NCI-H1092 treated with DMSO at 0.1 percent for 48 hours (cell line): ENCODE results near the gene ZNF846.
A peak's percentile ranks its signal among the peaks of the same experiment; 100 is the strongest.
"Not testable (repeated sequence)": the region's sequence is repeated elsewhere in the genome, so short reads cannot be mapped to it uniquely, and the experiment has no call there.

Experiments
- DNase-seq: peaks from one replicate; lab custom pipeline; 2025; lab: John Stamatoyannopoulos, UW

The ZNF846 gene

DNA sequence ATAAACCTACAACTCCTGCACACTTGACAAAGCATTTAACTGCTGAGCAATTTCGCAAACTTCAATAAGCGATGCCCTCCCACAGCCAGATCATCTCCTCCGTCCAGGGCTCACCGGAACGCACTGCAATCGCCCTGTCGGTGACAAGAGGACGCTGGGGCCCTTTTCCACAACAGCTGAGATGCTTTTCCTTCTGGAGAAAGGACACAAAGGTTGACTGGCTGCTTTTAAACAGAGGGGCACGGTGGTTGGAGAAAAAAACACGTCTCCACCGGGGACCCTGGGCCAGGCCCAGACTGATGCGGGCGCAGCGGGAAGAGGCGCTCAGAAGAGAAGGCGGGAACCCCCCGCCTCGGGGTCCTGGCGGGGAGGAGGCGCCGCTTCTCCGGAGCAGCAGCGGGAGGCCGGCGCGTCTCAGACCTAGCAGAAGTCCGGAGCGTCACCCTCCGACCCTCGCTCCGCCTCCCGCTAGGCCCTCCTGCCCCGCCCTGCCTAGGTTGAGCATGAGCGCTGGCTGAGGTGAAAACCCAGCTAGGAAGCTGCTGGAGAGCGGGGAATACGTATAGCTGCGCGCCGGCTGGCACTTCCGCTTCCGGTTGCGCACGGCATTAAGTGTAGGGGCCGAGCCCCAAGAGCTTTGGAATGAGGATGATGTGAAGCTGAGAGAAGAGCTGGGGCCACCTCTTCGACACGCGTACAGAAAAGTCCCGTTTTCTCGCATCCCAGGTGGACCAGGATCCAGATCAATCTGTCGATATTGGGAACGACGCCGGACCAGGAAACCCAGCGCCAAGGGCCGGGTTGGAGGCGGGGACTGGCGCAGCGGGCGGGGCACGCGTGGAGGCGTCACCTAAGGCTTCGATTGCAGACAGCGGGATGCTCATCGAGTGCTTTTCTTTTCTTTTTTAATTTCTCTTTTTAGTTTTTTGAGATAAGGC, at the start of gene ZNF846:
Gene ZNF846 (minus strand): TSS at position 564 of the 938 bp plus-strand sequence. CDS start 3,788 bp downstream, outside the sequence.
- DNase-seq = peak; percentile 96

DNA sequence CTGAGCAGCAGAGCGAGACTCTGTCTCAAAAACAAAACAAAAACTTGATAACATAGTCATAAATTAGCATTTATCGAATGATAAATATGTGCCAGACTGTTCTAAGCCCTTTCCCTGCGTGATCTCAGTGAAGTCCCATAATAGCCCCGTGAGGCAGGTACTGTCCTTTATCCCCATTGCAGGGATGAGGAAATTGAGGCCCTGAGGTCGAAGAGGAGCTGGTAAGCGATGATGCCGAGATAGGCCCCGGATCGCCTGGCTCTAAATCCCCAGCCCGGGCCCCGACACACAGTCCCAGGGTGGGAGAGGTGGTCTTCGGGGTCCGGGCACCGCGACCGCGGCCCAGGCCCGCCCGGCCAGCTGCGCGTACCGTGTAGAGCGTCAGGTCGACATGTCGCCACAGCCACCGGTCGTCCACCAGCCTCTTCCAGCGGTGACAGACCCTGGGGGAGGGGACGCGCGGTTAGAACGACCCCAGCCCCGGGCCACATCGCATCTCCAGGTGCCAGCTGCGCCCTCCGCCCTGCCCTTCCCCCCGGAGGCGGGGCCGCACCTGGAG, 49.7 kb upstream of the ZNF846 start:
- DNase-seq = no peak

DNA sequence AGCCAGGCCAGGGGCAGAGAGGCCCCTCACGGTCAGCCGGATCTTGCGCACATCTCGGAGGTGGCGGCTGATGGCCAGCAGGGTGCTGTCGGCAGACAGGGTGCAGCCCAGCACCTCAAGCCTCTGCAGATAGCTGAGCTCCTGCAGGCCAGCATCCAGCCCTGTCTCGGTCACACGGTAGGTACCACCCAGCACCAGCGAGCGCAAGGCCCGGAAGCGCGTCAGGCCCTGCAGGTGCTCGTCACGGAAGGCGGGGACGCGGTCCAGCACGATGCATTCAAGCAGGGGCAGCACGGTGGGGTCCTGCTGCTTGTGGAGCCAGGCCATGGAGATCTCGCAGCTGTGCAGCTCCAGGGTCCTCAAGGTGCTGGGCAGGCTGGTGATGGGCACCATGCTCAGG, 42.6 kb upstream of the ZNF846 start:
- no peak for DNase-seq

DNA sequence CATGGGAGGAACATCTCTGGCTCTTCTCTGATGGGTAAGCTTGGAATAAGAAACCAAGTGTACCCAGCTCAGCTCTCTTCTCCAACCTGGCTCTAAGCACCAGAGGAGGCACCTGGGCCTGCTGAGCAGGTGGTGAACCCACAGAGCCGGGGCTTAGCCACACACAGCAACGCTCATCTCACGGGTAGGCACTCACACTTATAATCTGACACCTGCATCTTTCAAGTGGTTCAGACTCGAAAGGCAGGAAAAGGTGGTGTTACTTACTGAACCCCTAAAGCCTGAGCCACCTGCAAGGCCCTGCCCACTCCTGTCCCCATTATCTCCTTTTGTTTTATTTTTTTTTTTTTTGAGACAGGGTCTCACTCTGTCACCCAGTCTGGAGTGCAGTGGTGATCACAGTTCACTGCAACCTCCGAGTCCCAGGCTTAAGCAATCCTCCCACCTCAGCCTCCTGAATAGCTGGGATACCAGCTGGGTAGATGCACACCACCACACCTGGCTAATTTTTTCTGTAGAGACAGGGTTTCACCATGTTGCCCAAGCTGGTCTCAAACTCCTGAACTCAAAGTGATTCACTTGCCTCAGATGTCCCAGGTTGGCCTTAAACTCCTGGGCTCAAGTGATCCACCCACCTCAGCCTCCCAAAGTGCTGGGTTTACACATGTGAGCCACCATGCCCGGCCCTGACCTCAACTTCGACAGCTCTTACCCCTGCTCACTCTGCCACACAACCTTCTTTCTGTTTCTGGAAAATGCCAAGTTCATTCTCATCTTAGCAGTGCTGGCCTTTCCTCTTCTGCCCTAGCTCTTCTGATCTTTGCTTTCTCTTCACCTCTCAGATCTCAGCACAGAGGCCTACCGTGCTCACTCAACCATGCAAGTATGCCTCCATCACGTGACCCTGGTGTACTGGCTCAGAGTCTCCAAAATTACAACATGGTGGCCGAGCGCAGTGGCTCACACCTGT, 40.6 kb upstream of the ZNF846 start:
- no peak for DNase-seq

DNA sequence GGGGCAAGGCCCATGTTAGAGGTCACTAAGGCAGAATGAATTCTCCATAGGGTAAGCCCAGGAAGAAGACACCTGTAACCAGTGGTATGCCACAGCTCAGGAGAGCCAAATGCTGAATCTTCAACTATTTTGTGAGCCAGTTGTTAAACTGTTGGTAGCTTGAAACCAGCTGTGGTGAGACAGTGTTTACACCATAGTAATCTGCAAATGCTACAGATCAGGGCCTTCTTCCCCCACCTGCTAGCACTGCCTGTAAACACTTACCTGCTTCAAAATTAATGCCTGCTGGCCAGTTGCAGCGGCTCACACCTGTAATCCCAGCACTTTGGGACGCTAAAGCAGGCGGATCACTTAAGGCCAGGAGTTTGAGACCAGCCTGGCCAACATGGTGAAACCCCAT, 38.3 kb upstream of the ZNF846 start:
- DNase-seq = no peak

DNA sequence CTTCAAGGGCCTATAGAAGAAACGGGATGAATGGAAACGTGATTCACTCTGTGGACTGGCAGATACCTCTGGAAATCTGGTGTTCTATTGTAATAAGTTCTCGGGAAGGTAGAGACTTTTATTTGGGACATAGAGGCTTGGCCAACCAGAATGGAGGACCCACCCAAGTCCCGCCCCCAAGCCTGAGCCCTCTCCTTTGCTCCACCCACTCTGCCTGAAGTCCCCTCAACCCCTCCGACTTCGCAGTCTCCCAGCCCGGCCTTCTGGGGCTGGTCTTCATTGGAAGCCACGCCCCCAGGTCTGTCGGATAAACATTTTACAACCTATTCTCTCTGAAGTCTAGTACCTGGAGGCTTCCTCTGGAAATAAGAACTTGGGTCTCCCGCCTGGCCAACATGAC, 33.4 kb upstream of the ZNF846 start:
- no peak for DNase-seq

DNA sequence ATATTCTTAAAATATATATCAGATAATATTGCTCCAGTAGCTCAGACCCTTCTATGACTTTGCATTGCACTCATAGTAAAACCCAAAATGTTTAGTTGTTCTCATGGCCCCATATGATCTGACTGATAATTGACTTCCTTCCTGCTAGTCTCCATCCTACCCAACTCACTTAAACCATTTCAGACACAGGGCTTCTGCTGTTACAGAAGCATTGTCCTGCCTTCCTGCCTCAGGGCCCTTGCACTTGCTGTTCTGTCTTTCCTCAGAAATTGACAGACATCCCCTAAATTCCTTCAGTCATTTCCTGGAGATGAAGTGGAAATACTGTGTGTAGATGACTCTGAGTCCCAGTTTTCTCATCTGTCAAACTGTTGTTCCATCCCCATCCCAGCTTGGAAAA, 30.6 kb upstream of the ZNF846 start:
- DNase-seq = no peak

DNA sequence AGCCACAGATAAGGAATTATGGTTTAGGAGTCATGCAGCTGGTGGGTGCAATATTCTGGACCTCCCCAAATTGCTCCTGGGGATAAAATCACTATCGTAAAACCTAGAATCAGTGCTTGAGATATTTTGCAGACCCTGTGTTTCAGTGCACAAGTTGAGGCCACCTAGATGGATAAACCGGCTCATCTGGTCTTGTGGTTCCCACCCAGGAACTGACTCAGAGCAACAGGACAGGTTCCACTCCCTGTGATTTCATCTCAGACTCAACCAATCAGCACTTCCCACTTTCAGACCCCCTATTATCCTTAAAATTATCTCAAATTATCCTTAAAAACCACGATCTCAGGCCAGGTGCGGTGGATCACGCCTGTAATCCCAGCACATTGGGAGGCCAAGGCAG, 29.3 kb upstream of the ZNF846 start:
- no peak for DNase-seq

DNA sequence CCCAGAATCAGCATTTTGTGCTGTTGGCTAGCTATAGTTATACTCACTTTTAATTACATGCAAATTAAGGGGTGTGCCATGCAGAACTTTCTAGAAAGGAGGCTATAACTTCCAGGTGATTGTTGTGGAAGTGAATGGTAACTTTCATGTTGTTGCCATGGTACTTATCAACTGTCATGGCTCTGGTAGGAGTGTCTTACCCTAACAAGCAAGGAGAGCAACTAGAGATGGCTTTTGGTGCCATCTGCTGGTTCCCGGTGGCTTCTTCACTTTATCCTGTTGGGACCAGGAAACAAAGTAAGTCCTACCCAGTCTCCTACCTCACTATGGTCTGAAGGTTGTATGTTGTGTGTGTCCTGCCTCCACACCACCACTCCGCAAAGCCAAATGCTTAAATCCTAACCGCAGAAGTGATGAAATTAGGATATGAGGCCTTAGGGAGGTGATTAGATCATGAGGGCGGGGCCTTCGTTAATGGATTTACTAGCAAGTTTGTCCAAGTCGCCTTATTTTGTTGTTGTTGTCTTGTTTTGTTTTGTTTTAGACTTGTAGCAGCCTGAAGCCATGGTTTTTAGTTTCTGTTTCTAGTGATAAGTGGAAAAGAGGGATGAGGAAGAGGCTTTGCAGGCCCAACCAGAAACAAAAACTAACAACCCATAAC, 27.7 kb upstream of the ZNF846 start:
- DNase-seq = peak; percentile 78

DNA sequence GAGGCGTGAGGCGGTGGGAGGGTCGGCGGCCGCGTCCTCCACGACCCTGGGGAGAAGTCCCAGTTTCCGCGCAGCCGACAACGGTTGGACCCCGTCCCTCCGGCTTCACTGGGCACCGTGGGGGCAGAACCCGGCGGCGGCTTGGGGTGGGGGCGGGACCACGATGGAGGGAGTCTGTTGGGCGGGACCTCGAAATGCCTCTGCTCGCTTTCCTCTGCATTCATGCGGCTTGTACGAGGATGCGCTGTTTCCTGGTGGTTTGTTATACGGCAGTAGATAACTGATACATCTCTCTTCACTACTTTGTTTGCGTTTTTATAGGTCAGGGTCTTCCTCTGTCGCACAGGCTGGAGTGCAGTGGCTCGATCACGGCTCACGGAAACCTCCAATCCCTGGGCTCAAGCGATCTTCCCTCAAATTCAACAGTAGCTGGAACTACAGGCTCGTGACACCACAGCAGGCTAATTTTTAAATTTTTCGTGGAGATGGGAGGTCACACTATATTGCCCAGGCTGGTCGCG, 24.6 kb upstream of the ZNF846 start:
- no peak for DNase-seq

DNA sequence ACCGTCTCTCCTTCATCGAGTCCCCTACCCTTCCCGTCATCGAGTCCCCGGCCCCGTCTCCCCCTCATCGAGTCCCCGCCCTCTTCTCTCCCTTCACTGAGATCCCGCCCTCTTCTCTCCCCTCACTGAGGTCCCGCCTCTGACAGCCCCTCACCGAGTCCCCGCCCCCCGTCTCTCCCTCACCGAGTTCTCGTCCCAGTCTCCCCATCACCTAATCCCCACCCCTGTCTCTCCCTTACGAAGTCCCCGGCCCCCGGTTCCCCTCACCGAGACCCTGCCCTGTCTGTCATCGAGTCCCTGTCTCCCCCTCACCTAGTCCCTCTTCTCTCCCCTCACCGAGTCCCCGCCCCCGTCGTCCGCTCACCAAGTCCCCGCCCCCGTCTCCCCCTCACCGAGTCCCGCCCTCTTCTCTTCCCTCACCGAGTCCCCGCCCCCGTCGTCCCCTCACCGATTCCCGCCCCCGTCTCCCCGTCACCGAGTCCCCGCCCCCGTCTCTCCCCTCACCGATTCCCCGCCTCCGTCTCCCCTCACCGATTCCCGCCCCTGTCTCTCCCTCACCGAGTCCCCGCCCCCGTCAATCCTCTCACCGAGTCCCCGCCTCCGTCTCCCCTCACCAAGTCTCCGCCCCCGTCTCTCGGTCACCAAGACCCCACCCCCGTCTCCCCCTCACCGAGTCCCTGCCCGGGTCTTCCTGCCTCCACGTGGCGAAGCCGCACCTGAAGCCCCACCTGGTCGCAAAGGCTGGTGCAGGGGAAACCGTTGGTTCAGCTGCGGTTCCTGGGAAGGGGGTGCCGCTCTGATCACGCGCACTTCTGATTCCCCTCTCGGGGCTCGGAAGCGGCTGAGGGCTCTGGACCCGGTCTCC, 23.9 kb upstream of the ZNF846 start:
- DNase-seq = peak; percentile 91

DNA sequence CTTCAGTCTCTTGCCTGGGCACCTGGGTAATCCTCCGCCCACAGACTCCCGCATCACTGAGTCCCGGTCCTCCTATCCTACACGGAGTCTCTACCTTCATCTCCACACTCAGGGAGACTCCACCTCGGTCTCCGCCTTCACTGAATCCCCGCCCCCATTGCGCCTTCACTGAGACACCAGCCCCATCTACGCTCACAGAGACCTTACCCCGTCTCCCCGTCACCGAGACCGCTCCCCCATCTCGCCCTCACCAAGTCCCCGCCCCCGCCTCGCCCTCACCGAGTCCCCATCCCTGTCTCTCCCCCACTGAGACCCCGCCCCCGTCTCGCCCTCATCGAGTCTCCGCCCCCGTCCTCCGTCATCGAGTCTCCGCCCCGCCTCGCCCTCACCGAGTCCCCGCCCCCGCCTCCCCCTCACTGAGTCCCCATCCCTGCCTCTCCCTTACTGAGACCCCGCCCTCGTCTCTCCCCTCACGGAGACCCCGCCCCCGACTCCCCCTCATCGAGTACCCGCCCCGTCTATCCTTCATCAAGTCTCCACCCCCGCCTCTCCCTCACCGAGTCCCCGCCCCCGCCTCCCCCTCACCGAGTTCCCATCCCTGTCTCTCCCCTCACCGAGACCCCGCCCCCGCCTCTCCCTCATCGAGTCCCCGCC, 23.1 kb upstream of the ZNF846 start:
- DNase-seq = peak; percentile 82

DNA sequence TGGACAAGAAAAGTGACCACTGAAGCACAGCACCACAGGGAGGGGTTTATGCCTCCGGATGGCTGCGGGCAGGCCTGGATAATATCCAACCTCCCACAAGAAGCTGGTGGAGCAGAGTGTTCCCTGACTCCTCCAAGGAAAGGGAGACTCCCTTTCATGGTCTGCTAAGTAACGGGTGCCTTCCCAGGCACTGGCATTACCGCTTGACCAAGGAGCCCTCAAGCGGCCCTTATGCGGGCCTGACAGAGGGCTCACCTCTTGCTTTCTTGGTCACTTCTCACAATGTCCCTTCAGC, 22.5 kb upstream of the ZNF846 start:
- not testable (repeated sequence) for DNase-seq

DNA sequence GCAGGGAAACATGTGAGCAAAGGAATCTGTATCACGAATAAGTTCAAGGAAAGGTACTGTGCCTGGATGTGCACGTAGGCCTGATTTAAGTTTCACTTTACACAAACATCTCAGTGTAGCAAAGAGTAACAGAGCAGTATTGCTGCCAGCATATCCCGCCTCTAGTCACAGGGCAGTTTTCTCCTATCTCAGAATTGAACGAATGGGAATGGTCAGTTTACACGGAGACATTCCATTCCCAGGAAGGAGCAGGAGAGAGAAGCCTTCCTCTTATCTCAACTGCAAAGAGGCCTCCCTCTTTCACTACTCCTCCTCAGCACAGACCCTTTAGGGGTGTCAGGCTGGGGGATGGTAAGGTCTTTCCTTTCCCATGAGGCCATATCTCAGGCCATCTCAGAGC, 21.0 kb upstream of the ZNF846 start:
- DNase-seq = not testable (repeated sequence)

DNA sequence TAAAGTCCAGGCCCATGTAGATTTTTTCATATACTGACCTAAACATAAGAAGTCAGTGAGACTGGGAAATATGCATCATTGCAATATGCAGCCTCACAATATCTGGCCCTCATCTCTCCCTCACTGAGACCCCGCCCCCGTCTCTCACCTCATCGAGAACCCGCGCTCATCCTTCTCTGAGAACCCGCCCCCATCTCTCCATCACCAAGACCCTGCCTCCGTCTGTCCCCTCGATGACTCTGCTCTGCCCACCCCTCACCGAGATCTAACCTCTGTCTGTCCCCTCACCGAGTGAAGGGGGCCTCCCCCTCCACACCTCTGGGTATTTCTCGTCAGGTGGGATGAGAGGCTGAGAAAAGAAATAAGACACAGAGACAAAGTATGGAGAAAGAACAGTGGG, 20.5 kb upstream of the ZNF846 start:
- DNase-seq = no peak

DNA sequence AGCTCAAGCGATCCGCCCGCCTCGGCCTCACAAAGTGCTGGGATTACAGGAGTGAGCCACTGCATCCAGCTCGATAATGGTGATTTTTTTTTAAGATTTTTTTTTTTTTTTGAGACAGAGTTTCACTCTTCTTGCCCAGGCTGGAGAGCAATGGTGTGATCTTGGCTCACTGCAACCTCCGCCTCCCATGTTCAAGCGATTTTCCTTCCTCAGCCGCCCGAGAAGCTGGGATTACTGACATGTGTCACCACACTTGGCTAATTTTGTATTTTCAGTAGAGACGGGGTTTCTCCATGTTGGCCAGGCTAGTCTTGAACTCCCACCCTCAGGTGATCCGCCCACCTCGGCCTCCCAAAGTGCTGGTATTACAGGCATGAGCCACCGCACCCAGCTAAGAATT, 20.1 kb upstream of the ZNF846 start:
- not testable (repeated sequence) for DNase-seq

DNA sequence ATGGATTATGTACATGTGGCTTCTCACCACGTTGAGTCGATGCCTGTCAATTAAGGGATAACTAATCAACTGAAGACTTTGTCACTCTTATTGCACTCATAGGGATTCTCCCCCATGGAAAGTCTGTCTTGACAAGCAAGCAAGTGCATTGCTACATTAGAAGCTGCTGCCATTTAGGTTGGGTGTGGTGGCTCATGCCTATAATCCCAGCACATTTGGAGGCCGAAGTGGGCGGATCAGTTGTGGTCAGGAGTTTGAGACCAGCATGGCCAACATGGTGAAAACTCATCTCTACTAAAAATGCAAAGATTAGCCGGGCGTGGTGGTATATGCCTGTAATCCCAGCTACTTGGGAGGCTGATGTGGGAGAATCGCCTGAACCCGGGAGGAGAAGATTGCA, 18.3 kb upstream of the ZNF846 start:
- no peak for DNase-seq

DNA sequence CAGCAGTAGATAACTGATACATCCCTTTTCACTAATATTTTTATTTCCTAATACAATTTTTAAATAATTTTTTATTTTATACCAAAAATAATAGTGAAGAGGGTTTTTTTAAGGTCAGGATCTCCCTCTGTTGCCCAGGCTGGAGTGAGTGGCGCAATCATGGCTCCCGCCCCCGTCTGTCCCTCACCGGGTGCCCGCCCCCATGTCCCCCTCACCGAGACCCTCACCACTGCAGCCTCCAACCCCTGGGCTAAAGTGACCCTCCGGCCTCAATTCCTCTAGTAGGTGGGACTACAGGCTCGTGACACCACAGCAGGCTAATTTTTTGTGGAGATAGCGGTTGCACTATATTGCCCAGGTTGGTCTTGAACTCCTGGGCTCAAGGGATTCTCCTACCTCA, 17.8 kb upstream of the ZNF846 start:
- no peak for DNase-seq

DNA sequence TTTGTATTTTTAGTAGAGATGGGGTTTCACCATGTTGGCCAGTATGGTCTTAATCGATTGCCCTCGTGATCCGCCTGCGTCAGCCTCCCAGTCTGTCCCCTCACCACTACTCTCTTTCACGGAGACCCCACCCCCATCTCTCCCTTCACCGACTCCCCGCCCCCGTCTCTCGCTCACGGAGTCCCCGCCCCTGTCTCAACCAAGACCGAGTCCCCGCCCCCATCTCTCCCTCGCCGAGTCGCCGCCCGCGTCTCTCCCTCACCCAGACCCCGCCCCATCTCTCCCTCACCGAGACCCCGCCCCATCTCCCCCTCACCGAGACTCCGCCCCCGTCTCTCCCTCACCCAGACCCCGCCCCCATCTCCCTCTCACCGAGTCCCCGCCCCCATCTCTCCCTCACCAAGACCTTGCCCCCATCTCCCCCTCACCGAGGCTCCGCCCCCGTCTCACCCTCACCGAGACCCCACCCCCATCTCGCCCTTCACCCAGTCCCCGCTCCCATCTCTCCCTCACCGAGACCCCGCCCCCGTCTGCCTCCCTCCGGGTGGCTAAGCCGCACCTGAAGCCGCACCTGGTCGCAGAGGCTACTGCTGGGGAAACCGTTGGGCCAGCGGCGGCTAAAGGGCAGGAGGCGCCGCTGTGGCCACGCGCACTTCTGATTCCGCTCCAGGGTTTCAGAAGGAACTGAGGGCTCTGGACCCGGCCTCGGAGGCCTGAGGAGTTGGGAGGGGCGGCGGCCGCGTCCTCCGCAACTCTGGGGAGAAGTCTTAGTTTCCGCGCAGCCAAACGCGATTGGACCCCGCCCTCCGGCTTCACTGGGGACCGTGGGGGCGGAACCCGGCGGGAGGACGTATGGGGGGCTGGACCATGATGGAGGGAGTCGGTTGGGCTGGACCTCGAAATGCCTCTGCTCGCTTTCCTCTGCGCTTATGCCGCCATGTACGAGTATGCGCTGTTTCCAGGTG, 17.1 kb upstream of the ZNF846 start:
- peak; percentile 90 for DNase-seq
